ENCODE data around the gene MAP2K5.

DNA sequence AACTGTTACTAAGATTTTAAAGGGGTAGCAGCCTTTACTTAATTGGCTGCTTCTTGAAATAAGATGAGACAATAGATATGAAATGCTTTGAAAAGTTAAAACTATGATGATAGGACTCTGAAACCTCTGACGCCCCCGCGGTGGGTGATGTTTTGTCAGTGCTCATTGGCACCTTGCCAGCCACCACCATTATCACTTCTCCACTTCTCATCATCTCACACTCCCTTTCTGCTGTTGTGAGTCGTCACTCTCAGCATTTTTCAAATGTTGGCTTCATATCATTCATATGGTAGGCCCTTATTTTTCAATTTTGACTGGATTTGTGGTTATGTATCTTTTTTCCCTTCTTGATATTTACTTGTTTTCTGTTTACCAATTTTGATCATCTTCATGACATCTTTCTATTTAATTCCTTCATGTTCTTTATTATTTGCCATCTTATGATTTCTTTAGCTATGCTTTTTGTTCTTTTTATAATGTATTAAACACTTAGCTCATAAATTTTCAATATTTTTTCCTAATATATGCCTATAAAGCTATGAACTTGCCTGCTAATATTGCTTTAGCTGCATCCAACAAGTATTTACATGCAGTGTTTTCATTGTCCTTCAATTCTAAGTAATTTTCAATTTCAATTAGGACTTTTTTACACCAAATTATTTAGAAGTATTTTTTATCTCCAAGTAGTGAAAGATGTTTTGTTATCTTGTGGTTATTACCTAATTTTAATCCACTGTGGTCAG, 252.5 kb downstream of the MAP2K5 start:
- TF ChIP-seq, protein P1, sequence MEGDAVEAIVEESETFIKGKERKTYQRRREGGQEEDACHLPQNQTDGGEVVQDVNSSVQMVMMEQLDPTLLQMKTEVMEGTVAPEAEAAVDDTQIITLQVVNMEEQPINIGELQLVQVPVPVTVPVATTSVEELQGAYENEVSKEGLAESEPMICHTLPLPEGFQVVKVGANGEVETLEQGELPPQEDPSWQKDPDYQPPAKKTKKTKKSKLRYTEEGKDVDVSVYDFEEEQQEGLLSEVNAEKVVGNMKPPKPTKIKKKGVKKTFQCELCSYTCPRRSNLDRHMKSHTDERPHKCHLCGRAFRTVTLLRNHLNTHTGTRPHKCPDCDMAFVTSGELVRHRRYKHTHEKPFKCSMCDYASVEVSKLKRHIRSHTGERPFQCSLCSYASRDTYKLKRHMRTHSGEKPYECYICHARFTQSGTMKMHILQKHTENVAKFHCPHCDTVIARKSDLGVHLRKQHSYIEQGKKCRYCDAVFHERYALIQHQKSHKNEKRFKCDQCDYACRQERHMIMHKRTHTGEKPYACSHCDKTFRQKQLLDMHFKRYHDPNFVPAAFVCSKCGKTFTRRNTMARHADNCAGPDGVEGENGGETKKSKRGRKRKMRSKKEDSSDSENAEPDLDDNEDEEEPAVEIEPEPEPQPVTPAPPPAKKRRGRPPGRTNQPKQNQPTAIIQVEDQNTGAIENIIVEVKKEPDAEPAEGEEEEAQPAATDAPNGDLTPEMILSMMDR (IDR thresholded peaks at IDR 0.05), result no peak
- TF ChIP-seq MAZ (IDR thresholded peaks at IDR 0.05; ENCODE audit: borderline replicate concordance, low read depth, low read length), result no peak
- no peak for TF ChIP-seq ESRRA (IDR thresholded peaks at IDR 0.05; ENCODE audit: borderline replicate concordance, low read length)
- TF ChIP-seq CEBPB (IDR thresholded peaks at IDR 0.05), result no peak
